Measurements from ENCODE around the gene REEP3.

The REEP3 gene

GRCh38 chr10:63629363-63630084 lies 108.3 kb downstream of the REEP3 start (continued):
- TF ChIP-seq PATZ1 (tag by site-specific recombination; IDR thresholded peaks at IDR 0.05) = no peak; the same call in 1 of the 2 replicates
- TF ChIP-seq ZNF571 (tag by site-specific recombination; IDR thresholded peaks at IDR 0.05) = no peak
- no peak for TF ChIP-seq ZNF341 (tag by site-specific recombination; IDR thresholded peaks at IDR 0.05; ENCODE audit: low read depth)
- no peak for TF ChIP-seq ZNF747 (tag by site-specific recombination; IDR thresholded peaks at IDR 0.05)
- TF ChIP-seq ZNF692 (tag by site-specific recombination; IDR thresholded peaks at IDR 0.05) = peak; percentile 70
- TF ChIP-seq ZXDB (tag by site-specific recombination; IDR thresholded peaks at IDR 0.05) = peak; percentile 90
- TF ChIP-seq ZNF248 (tag by site-specific recombination; IDR thresholded peaks at IDR 0.05) = no peak
- TF ChIP-seq HIC1 (tag by site-specific recombination; IDR thresholded peaks at IDR 0.05) = peak; percentile 88
- no peak for TF ChIP-seq ZNF830 (tag by site-specific recombination; IDR thresholded peaks at IDR 0.05; ENCODE audit: low read depth)
- no peak; the same call in none of the 2 replicates for TF ChIP-seq ZEB2 (tag by site-specific recombination; IDR thresholded peaks at IDR 0.05)
- TF ChIP-seq ZNF155 (tag by site-specific recombination; IDR thresholded peaks at IDR 0.05) = no peak
- no peak for TF ChIP-seq AEBP2 (tag by site-specific recombination; IDR thresholded peaks at IDR 0.05; ENCODE audit: borderline replicate concordance)
- TF ChIP-seq ELK4 (IDR thresholded peaks at IDR 0.05; ENCODE audit: borderline replicate concordance, low read depth, low read length) = no peak
- peak; percentile 63; the same call in 1 of the 2 replicates for TF ChIP-seq OVOL3 (tag by site-specific recombination; IDR thresholded peaks at IDR 0.05)
- peak; percentile 88 for TF ChIP-seq ZNF843 (tag by site-specific recombination; IDR thresholded peaks at IDR 0.05)
- TF ChIP-seq ZNF19 (tag by site-specific recombination; IDR thresholded peaks at IDR 0.05; ENCODE audit: low read depth) = no peak
- TF ChIP-seq ZFP69B (tag by site-specific recombination; IDR thresholded peaks at IDR 0.05) = peak; percentile 65; the same call in 1 of the 2 replicates
- no peak; the same call in 1 of the 2 replicates for TF ChIP-seq TRIM28 (IDR thresholded peaks at IDR 0.05; ENCODE audit: borderline replicate concordance, low read length)
- TF ChIP-seq ZNF600 (tag by site-specific recombination; IDR thresholded peaks at IDR 0.05) = no peak; the same call in 1 of the 2 replicates
- TF ChIP-seq PRDM4 (tag by site-specific recombination; IDR thresholded peaks at IDR 0.05) = peak; percentile 89
- no peak for TF ChIP-seq ZNF623 (tag by site-specific recombination; IDR thresholded peaks at IDR 0.05)
- TF ChIP-seq ZNF639 (tag by site-specific recombination; IDR thresholded peaks at IDR 0.05) = peak; percentile 86
- peak; percentile 94 for TF ChIP-seq MZF1 (tag by site-specific recombination; IDR thresholded peaks at IDR 0.05; ENCODE audit: borderline replicate concordance)
- TF ChIP-seq ZFP3 (tag by site-specific recombination; IDR thresholded peaks at IDR 0.05; ENCODE audit: low read depth) = no peak
